ENCODE measurements around the gene SSR3. TPM values are rescaled to one million over a fixed set of nuclear protein-coding genes. Genes with fewer than 3 reads are reported as not detected.

Gene SSR3
- total RNA-seq, 1 experiment from 2014 or later = 177 TPM

DNA sequence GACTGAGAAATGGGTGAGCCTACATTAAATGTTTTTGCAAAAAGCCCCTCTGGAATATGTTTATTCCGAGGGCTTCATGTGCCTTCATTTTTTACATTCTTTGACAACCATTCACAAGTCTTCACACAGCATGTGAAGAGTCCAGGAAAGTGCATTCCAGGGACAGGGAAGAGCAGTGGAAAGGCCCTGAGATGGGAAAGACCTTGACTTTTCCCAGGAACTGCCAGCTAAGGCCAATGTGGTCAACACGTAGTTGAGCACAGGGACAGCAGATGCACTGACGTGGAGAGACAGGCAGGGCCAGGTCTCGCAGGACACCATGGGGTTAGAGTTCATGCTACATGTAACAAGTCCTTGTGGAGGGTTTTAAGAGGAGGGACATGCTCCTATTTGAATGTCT lies 21.7 kb downstream of the SSR3 start:
- ChIA-PET RAD21 (ENCODE audit: low non-redundant PET in 1 of 2, low total read pairs in 2 of 2, uncharacterized antibody in 2 of 2, unreplicated experiment in 2 of 2) (no interaction called here), POLR2A (no interaction called here), CTCF (no interaction called here)
- Histone ChIP-seq H3K36me3 (ENCODE audit: control insufficient read depth in 1 of 2, insufficient read depth in 2 of 2, low read length in 2 of 2) (0 out of 4 replicates have a peak, but pooled peaks cover 0 to under 1% of the 10 kb centered on the region in 2 experiments), H3K27me3 (ENCODE audit: insufficient read depth, low read length) (no peaks in the 10 kb centered on the region), H3K4me2 (ENCODE audit: low read length) (no peak overlapping the region), H3K27ac (ENCODE audit: low read depth, low read length) (no peak overlapping the region), H3K4me1 (ENCODE audit: control insufficient read depth in 1 of 2, insufficient read depth in 2 of 2, low read length in 2 of 2) (peaks cover 4 to 15% of the 10 kb centered on the region in 2 experiments; a peak in 2 of 4 replicates), H3K4me3 (replicated peaks in 1 of 2; ENCODE audit: low read depth in 1 of 2, low read length in 2 of 2) (no peak overlapping the region), H4K20me1 (ENCODE audit: insufficient read depth) (no peaks in the 10 kb centered on the region), H3K9me3 (ENCODE audit: control insufficient read depth in 1 of 2, insufficient read depth in 1 of 2, low read depth in 1 of 2, low read length in 2 of 2) (no peaks in the 10 kb centered on the region), H2AFZ (ENCODE audit: low read depth, low read length, poor library complexity, severe bottlenecking) (no peak overlapping the region), H3K9me2 (ENCODE audit: insufficient read depth) (no peaks in the 10 kb centered on the region), H3K9ac (ENCODE audit: low read length) (no peak overlapping the region), H3K79me2 (ENCODE audit: insufficient read depth, low read length) (no peaks in the 10 kb centered on the region)
- TF ChIP-seq CEBPB (IDR thresholded peaks at IDR 0.05; ENCODE audit: low read depth) (no peak), SRF (IDR thresholded peaks at IDR 0.05; ENCODE audit: low read depth) (no peak), EZH2 (IDR thresholded peaks at IDR 0.05) (no peak), SIN3A (IDR thresholded peaks at IDR 0.05; ENCODE audit: low read depth) (no peak)
- TF ChIP-seq, protein P1, sequence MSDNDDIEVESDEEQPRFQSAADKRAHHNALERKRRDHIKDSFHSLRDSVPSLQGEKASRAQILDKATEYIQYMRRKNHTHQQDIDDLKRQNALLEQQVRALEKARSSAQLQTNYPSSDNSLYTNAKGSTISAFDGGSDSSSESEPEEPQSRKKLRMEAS (IDR thresholded peaks at IDR 0.05) = no peak
- TF ChIP-seq, protein P2, sequence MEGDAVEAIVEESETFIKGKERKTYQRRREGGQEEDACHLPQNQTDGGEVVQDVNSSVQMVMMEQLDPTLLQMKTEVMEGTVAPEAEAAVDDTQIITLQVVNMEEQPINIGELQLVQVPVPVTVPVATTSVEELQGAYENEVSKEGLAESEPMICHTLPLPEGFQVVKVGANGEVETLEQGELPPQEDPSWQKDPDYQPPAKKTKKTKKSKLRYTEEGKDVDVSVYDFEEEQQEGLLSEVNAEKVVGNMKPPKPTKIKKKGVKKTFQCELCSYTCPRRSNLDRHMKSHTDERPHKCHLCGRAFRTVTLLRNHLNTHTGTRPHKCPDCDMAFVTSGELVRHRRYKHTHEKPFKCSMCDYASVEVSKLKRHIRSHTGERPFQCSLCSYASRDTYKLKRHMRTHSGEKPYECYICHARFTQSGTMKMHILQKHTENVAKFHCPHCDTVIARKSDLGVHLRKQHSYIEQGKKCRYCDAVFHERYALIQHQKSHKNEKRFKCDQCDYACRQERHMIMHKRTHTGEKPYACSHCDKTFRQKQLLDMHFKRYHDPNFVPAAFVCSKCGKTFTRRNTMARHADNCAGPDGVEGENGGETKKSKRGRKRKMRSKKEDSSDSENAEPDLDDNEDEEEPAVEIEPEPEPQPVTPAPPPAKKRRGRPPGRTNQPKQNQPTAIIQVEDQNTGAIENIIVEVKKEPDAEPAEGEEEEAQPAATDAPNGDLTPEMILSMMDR (IDR thresholded peaks at IDR 0.05 in 2 of 3, conservative IDR thresholded peaks at IDR 0.05 in 1 of 3; ENCODE audit: borderline replicate concordance in 1 of 3, insufficient read depth in 1 of 3, low read depth in 2 of 3, low read length in 2 of 3) = no peak
- TF ChIP-seq, protein P3, sequence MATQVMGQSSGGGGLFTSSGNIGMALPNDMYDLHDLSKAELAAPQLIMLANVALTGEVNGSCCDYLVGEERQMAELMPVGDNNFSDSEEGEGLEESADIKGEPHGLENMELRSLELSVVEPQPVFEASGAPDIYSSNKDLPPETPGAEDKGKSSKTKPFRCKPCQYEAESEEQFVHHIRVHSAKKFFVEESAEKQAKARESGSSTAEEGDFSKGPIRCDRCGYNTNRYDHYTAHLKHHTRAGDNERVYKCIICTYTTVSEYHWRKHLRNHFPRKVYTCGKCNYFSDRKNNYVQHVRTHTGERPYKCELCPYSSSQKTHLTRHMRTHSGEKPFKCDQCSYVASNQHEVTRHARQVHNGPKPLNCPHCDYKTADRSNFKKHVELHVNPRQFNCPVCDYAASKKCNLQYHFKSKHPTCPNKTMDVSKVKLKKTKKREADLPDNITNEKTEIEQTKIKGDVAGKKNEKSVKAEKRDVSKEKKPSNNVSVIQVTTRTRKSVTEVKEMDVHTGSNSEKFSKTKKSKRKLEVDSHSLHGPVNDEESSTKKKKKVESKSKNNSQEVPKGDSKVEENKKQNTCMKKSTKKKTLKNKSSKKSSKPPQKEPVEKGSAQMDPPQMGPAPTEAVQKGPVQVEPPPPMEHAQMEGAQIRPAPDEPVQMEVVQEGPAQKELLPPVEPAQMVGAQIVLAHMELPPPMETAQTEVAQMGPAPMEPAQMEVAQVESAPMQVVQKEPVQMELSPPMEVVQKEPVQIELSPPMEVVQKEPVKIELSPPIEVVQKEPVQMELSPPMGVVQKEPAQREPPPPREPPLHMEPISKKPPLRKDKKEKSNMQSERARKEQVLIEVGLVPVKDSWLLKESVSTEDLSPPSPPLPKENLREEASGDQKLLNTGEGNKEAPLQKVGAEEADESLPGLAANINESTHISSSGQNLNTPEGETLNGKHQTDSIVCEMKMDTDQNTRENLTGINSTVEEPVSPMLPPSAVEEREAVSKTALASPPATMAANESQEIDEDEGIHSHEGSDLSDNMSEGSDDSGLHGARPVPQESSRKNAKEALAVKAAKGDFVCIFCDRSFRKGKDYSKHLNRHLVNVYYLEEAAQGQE (IDR thresholded peaks at IDR 0.05; ENCODE audit: low read depth) = no peak
- intact Hi-C loops (cut with micrococcal nuclease) = no loop called here
- BruUV-seq (replicated peaks) = no TSS peak
- DNase-seq (ENCODE audit: low read depth, low spot score) (no peak), ATAC-seq (no peak)

Measured in HCT116 (cell line).